Stomach (tissue), 4 donors: Measurements from ENCODE around the gene CENPO.

ENCODE experiments used
- CTCF ChIP-seq, 7 experiments: fragments of 450-650 bp in 4 of 7; fragments of 200-600 bp in 3 of 7; sonication (generic) in 3 of 7; IDR thresholded peaks; one replicate each; pipeline ENCODE4 v1.5.1; 2016 to 2019; ENCODE audit warnings: antibody characterized with exemption in 7 of 7, control low read depth in 2 of 7, mild to moderate bottlenecking in 1 of 7
- EP300 ChIP-seq: sonication (generic); formaldehyde crosslinking; IDR thresholded peaks from one replicate; pipeline ENCODE4 v1.6.1; 2017; ENCODE audit warnings: antibody characterized with exemption
- POLR2A ChIP-seq, 4 donors: fragments of 450-650 bp; IDR thresholded peaks; one replicate each; pipeline ENCODE4 v1.6.1; 2016; ENCODE audit warnings: antibody characterized with exemption in 4 of 4, control low read depth in 2 of 4, mild to moderate bottlenecking in 1 of 4, moderate library complexity in 1 of 4
- POLR2AphosphoS5 ChIP-seq, 3 donors: sonication (generic); formaldehyde crosslinking; IDR thresholded peaks; one replicate each; pipeline ENCODE4 v1.6.1; 2016; ENCODE audit warnings: antibody characterized with exemption in 3 of 3

- no peak for TF ChIP-seq CTCF (IDR thresholded peaks at IDR 0.05)
- TF ChIP-seq POLR2A (IDR thresholded peaks at IDR 0.05), result no peak
- TF ChIP-seq POLR2AphosphoS5 (IDR thresholded peaks at IDR 0.05), result no peak
- TF ChIP-seq EP300, result no peak
Measured at GRCh38 chr2:24756789-24757188, 36.4 kb upstream of the CENPO start.
